Measurements from ENCODE around the gene GRIK5.

The GRIK5 gene

DNA sequence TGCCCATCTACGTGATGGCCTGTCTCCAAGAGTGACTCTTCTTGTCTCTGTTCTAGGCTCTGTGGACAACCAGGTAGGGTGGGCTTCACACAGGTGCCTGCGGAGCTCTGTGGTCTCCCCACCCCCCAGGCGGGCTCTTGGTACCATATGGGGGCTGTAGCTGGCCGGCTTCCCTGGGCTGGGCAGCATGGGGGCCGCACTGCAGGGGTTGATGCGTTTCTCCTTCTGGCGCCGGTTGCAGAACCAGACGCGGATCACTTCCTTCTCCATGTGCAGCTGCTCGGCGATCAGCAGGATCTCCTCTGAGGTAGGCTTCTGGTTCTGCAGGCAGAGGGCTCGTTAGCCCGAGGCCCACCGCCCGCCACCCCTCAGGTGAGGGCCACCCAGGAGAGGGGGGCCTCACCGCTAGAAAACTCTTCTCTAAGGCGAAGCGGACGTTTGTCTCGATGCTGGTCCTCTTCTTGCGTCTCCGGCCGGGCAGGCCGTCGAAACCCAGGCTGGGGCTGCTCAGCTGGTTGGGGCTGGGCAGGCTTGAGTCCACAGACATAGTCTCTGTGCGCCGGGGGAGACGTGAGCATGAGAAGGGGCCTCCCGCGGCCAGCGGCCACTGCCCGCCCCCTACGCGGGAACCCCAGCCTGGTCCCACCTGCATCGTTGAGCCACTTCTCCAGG is 25.3 kb upstream of the GRIK5 start:
- no peak for DNase-seq (ENCODE audit: low read depth)

- DNase-seq (ENCODE audit: low read depth): no peak
Measured at GRCh38 chr19:42093926-42094325, 23.9 kb upstream of the GRIK5 start.

- no peak for DNase-seq (ENCODE audit: low read depth)
Measured at GRCh38 chr19:42093505-42093904, 23.5 kb upstream of the GRIK5 start.

GRCh38 chr19:42092350-42092749 is 22.3 kb upstream of the GRIK5 start:
- DNase-seq (ENCODE audit: low read depth): no peak

GRCh38 chr19:42091742-42092141 is 21.7 kb upstream of the GRIK5 start:
- DNase-seq (ENCODE audit: low read depth): no peak

- no peak for DNase-seq (ENCODE audit: low read depth)
Measured at GRCh38 chr19:42091300-42091699, 21.3 kb upstream of the GRIK5 start.

DNA sequence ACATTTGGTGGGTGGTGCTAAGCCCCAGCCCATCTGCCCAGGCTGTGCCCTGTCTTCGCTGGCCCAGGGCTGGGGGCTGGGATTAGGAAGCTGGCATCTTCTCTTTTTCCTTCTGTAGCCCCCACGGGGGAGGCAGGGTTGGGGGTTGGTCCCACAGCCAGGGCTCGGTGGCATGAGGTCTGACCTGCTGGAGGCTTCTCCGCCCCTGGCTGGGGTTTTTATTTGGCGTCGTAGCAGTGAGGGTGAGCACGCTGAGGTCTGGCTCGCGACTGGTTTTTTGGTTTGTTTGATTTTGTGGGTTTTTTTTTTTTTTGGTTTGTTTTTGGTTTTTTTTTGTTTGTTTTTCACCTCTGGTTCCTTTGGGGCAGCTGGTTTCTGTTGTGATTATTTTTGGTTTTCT is 20.7 kb upstream of the GRIK5 start:
- no peak for DNase-seq (ENCODE audit: low read depth)

GRCh38 chr19:42089772-42090171 is 19.8 kb upstream of the GRIK5 start:
- no peak for DNase-seq (ENCODE audit: low read depth)

GRCh38 chr19:42089191-42089750 is 19.3 kb upstream of the GRIK5 start:
- DNase-seq (ENCODE audit: low read depth): no peak

- no peak for DNase-seq (ENCODE audit: low read depth)
Measured at GRCh38 chr19:42088471-42089190, 18.6 kb upstream of the GRIK5 start.

DNA sequence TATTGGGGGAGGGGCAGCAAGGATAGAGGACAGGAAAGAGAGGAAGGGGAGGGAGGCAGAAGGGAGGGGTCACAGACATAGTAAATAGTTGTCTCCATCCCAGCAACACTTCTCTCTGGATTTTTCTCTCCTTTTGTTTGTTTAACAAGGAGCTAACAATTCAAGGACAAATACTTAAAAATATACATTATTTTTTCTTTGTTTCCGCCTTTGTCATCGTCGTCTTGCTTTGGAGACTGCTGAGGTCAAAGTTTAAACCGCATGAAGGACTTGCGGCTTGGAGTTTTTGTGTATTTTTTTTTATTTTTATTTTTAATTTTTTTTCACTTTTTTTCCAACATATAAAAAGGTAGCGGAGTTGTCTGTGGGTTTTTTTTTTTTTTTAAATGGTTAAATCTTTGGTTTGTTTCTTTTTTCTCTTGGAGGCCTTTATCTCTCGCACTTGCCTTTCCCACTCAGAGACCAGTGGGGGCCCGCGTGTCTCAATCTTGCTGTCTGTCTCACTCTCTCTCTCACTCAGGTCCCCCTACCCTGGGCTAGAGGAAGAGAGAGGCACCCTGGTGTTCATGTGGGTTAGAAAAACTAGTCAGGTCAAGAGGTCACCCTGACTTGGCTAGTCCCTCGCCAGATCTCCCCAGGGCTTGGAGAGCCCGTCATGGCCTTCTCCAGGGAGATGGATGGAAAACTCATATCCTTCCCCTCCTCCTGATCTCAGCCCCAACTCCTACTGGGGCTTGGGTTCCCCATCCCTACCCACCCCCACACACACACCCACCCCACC is 17.0 kb upstream of the GRIK5 start:
- DNase-seq (ENCODE audit: low read depth): no peak

DNA sequence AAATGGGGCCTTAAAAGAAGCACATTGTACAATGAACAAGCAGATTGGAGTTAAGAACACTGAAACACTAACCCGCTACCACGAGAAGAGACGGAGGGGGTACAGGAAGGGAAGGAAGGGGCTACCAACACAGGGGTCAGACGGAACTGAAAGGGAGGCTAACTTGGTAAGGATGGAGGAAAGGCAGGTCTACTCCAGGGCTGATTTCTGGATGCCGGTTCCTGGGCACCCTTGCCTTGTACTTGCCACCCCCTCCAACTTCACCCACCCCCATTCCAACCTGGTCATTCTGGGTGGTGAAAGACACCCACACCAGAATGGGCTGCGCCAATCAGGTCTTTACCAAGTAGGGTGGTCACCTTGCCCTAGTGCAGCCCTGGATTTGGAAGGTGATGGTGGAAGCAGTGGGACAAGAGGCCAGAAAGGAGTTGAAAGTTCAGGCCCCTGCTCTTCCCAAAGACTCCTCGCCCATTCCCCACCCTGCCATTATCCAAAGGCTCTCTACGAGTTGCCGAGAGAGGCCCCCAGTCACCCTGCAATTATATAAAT is 16.3 kb upstream of the GRIK5 start:
- DNase-seq (ENCODE audit: low read depth): no peak

- no peak for DNase-seq (ENCODE audit: low read depth)
Measured at GRCh38 chr19:42083537-42083936, 13.5 kb upstream of the GRIK5 start.

GRCh38 chr19:42081584-42082203 is 11.7 kb upstream of the GRIK5 start:
- DNase-seq (ENCODE audit: low read depth): no peak

- no peak for DNase-seq (ENCODE audit: low read depth)
Measured at GRCh38 chr19:42080764-42081375, 10.9 kb upstream of the GRIK5 start.

DNA sequence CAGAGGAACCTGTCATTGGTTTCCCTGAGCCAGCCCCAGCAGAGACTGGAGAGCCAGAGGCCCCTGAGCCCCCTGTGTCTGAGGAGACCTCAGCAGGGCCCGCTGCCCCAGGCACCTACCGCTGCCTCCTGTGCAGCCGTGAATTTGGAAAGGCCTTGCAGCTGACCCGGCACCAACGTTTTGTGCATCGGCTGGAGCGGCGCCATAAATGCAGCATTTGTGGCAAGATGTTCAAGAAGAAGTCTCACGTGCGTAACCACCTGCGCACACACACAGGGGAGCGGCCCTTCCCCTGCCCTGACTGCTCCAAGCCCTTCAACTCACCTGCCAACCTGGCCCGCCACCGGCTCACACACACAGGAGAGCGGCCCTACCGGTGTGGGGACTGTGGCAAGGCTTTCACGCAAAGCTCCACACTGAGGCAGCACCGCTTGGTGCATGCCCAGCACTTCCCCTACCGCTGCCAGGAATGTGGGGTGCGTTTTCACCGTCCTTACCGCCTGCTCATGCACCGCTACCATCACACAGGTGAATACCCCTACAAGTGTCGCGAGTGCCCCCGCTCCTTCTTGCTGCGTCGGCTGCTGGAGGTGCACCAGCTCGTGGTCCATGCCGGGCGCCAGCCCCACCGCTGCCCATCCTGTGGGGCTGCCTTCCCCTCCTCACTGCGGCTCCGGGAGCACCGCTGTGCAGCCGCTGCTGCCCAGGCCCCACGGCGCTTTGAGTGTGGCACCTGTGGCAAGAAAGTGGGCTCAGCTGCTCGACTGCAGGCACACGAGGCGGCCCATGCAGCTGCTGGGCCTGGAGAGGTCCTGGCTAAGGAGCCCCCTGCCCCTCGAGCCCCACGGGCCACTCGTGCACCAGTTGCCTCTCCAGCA is 10.1 kb upstream of the GRIK5 start:
- no peak for DNase-seq (ENCODE audit: low read depth)

- DNase-seq (ENCODE audit: low read depth): no peak
Measured at GRCh38 chr19:42079276-42079669, 9.3 kb upstream of the GRIK5 start.

- DNase-seq (ENCODE audit: low read depth): no peak
Measured at GRCh38 chr19:42078538-42079275, 8.7 kb upstream of the GRIK5 start.

GRCh38 chr19:42078058-42078457 is 8.1 kb upstream of the GRIK5 start:
- DNase-seq (ENCODE audit: low read depth): no peak
